Vagina (tissue), 2 donors: ENCODE data around the gene HACD2.

Experiments used
- CTCF ChIP-seq, 3 experiments: fragments of 450-650 bp in 2 of 3; fragments of 200-600 bp in 1 of 3; sonication (generic) in 1 of 3; IDR thresholded peaks; one replicate each; pipeline ENCODE4 v1.5.1; 2017 to 2019; ENCODE audit warnings: antibody characterized with exemption in 3 of 3, mild to moderate bottlenecking in 2 of 3, moderate library complexity in 2 of 3
- POLR2A ChIP-seq, 2 donors: fragments of 450-650 bp; IDR thresholded peaks; one replicate each; pipeline ENCODE4 v1.6.1; 2017; ENCODE audit warnings: antibody characterized with exemption in 2 of 2, mild to moderate bottlenecking in 2 of 2, moderate library complexity in 2 of 2
- POLR2AphosphoS5 ChIP-seq, 2 donors: sonication (generic); formaldehyde crosslinking; IDR thresholded peaks; one replicate each; pipeline ENCODE4 v1.9.0; 2017; ENCODE audit warnings: antibody characterized with exemption in 2 of 2, mild to moderate bottlenecking in 2 of 2, low read depth in 1 of 2; ENCODE audit not compliant: insufficient read depth in 1 of 2

DNA sequence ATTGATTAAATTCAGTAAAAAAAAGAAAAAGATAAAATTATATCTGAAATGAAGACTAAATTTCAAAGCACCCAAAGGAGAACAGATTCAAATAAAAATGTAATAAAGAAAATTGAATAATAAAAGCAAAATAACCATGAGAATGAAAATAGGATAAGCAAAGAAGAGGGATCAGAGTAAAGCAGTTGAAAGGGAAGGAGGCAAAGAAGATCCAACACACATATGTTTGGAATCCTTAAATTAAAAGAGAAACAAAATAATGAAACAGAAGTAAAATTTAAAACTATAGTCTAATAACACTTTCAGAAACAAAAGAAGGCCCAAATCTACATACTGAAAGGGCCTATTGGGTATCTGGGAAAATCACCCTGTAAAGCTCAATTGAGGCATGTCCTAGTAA is 32.1 kb downstream of the HACD2 start:
- TF ChIP-seq POLR2AphosphoS5 (IDR thresholded peaks at IDR 0.05; ENCODE audit: insufficient read depth in 1 of 2, low read depth in 1 of 2) (no peak), CTCF (IDR thresholded peaks at IDR 0.05) (no peak), POLR2A (IDR thresholded peaks at IDR 0.05) (no peak)
